Right renal pelvis (tissue), 4 donors: Measurements from ENCODE around the gene GNAS-AS1. TPM values are rescaled to one million over a fixed set of nuclear protein-coding genes. Genes with fewer than 3 reads are reported as not detected.

Source experiments
- DNase-seq, 4 donors: peaks; one replicate each; pipeline ENCODE4 v3.0.0-alpha.2; 2013; ENCODE audit warnings: low read depth in 4 of 4, low spot score in 3 of 4, missing footprints in 1 of 4
- polyA plus RNA-seq, 4 donors: library from polyadenylated mRNA; unstranded; fragments of 120-200 nt; gene quantifications; one replicate each; pipeline ENCODE4 v1.2.1, GENCODE V29; 2013; ENCODE audit not compliant: insufficient read length in 4 of 4

The GNAS-AS1 gene
- 1 to 10 TPM in 2 of 4 donors, under 1 TPM in 2; 0.63 to 1.3 (median 1.00) TPM for polyA plus RNA-seq

DNA sequence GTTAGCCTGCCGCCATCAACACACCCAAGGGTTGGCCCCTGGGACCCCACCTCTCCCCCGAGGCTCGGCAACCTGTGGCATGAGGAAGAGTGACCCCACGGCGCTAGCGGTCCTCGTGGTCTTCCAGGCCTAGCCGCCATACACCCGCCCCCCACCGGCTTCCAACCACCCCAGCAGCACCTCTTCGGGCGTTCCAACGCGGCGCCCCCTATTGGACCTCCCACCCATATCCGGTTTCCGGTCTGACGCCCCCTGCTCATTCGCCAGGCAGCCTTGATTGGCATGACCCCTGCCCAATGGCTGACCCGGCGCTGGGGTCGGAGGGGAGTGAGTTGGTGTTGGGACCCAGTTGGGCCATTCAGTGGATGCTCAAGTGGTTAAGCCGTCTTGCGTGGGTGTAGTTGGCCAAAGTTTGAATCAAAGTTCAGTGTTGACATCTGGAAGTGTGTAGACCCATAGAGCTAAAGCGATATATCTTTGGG lies at the start of gene GNAS-AS1:
Gene GNAS-AS1, minus strand, starts transcription at position 210 of the 482 bp plus-strand sequence.
- peak in 3 of 4 donors; percentile 73 to 77 (median 76) for DNase-seq

DNA sequence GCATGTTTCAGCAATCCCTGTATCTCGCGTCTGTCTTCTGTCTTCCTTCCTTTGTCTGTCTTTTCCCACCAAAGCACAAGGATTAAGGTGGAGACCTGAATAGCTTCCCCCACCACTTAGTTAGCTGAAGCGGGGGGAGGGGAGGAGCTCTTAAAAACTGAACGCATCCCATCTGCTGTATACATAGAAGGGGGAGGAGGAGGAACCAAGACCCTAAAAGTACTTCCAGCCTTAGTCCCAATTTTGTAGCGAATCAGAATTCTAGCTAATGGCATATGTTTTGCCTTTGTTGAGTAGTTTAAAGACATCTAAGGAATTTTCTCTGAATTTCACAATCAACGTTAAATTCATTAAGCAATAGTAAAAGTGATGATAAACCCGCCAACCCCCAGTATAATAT lies 49.7 kb upstream of the GNAS-AS1 start:
- DNase-seq = no peak

DNA sequence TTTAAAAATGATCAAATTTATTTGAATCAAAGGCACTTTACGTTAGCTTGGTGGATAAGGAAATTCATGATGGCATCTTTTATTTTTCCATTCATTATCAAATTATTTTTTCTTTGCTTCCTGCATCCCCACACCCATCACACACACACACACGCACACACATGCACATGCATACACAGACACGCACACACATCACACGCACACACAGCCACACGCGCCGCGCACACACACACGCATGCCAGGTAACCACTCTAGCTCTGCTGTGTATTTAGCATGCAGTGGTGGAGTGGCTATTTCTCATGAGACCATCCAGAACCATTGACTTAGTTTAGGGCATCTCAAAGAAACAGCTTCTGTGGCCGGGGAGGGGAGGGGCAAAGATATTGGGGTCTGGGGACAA lies 48.8 kb upstream of the GNAS-AS1 start:
- DNase-seq = no peak

DNA sequence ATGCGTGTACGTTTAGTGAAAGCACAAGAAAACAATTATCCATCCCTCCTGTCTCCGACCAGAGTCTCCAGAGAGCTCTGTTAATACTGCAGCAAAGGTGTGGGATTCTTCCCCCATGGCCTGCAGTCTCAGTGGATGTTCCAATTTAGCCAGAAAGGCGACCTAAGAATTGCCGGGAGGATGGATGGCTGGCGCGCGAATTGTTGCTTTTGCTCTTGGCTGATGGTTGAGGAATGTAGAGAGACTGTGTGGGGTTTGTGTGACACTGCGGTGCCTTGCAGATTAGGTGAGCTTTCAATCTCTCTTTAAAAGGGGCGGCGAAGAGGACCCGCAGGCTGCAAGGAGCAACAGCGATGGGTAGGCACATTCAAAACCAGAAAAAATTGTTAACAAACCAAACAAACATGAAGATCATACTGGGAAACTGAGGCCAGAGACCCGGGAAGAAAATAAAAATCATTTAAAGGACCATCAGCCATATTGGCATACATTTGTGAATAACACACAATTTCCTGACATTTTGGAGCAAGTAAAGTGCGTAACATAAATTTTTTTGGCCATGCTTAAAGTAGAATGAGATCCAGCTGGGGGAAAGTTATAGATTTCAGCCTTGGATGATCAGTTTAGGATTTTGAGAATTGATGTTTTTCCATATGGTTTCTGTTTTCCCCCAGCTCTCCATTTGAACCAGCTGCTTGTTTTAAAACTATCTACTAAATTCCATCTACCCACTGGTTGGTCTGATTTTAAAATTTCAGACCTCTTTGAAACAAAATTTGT lies 48.1 kb upstream of the GNAS-AS1 start:
- DNase-seq = no peak

DNA sequence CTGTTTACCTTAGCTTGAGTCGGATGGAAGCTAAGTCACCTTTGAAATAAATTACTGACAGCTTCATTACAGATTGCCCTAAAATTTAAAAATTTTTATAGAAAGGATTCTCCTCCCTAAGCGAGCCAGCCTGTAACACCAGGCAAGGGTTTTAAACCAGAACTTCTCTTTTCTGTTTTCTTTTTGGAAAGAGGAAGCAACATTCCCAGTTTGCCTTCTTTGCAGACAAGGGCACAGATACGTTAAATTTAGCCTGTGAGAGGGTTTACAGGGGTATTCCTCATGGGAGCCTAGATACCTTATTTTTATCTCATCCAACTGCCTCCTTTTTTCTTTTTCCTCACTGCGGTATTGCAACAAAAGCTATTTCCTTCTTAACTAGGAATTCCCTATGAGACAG lies 46.8 kb upstream of the GNAS-AS1 start:
- no peak for DNase-seq

DNA sequence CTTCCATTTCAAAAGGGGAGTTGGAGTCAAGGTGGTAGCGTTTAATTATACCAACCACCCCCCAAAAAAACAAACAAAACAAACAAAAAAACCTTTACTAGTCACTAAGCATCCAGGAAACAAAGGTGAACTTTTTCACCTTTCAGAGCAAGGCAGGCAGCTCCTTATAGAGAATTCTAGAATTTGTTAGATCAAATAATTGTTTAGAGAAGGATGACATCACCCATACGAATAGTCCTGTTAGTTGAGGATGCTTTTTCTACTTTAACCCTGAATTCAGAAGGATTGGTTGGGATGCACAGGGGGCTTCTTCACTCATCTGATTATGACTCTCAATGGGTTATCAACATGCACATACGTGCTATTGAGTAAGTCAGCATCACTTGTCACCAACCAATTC lies 46.1 kb upstream of the GNAS-AS1 start:
- no peak for DNase-seq

DNA sequence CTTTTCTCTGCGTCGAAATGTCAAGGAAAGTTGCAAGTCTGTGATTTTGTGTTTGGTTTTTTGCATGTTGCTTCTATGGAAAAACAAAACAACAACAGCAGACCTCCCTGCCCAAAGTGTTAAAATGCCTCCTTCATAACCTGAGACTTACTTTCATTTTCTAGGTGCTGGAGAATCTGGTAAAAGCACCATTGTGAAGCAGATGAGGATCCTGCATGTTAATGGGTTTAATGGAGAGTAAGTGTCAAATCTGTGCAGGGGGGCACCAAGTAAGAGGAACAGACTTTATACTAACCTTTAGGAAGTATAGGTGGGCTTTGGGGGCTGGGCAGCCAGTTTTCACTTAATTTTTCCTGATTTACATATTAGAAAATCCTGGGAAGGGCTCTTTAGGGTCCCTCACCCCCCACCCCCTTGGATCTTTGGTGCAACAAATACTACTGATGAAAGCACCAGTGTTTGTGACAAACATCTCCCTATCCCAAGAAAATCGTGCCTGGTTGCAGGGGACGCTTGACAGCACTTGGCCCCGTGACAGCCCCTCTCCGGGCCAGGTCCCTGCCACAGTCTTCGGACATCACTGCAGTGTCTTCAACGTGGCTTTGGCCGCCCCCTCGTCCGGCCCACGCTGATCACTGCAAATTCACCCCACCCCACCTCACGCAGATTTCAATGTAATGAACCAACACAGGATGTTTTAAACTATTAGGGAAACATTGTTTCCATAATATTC lies 44.9 kb upstream of the GNAS-AS1 start:
- DNase-seq = no peak

DNA sequence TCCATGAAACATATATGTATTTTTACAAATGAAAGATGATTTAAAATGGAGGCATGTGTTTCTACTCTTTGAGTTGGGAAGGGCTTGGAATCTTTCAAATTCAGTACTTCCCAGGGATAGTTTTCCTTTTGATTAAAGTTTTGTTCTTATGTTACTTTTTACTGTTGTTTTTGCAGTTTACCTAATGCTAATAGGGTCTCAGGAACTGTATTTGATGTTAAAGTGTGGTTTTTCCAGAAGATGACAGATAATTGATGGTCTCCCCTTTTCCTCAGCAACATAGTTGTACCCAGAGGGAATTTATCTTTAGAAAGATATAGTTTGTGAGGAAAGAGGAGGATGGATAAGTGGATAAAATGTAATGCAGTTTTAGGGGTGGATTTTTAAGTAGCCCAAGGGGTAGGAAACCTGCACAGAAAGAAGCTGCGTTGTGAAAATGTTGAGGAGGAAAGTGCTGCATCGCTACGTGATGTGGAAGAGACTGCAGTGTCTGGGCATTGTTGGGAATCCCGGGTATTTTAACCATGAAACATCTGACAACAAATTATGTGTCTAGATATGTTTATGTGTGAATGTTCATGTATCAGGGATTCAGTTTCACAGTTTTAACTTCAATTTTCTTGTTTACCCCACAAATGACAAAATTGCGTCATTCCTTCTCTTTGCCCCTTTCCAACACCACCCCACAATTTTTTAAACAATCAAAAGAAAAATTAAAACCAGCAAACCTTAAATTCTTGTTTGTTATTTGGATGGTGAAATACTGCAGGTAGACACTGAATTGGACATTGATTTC lies 44.1 kb upstream of the GNAS-AS1 start:
- DNase-seq = no peak

DNA sequence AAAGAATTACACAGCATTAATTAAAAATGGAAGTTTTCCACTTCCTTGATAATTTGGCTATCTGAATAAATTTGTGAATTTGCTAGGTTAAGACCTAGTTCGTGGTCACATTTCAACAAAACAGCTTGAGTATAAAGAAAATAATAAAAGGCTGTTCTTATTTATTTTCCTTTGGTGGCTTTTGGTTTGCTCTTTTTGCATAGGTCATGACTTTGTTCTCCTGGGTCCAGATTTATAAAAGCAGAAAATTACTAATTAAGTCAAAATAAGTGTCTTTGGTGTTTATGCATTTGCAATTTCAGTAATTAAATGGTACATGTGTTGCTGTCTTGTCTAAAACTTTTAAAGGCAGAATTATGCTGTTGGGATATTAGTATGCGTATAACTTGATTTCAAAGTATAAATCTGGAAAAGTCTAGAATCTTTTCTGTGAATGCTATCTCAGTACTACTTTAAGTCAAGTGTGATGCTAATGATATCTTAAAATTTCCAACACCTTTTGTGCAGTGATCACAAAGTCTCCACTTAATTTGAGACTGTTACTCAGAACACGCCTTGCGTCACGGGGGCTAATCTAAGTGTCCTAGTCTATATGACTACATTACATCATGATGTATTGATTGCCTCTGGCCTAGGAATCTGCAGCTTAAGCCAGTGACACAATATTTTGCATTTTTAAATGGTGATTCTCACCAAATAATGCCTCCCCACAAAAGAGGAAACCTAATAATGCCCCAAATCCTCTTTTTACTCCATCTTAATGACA lies 42.8 kb upstream of the GNAS-AS1 start:
- DNase-seq = no peak

DNA sequence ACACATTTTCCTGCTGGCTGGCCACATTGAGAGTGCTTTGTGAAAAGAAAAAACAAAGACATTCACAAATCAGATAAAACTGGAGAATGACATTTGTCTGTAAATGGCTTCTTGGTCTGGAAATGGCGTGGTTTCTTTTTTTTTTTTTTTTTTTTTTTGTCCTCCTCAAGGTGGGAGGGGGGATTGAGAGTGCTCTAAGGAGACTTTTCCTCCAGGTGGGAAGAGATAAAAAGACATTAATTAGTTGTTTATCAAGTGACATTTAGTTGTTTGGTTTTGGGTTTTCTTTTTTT lies 42.2 kb upstream of the GNAS-AS1 start:
- no peak for DNase-seq

DNA sequence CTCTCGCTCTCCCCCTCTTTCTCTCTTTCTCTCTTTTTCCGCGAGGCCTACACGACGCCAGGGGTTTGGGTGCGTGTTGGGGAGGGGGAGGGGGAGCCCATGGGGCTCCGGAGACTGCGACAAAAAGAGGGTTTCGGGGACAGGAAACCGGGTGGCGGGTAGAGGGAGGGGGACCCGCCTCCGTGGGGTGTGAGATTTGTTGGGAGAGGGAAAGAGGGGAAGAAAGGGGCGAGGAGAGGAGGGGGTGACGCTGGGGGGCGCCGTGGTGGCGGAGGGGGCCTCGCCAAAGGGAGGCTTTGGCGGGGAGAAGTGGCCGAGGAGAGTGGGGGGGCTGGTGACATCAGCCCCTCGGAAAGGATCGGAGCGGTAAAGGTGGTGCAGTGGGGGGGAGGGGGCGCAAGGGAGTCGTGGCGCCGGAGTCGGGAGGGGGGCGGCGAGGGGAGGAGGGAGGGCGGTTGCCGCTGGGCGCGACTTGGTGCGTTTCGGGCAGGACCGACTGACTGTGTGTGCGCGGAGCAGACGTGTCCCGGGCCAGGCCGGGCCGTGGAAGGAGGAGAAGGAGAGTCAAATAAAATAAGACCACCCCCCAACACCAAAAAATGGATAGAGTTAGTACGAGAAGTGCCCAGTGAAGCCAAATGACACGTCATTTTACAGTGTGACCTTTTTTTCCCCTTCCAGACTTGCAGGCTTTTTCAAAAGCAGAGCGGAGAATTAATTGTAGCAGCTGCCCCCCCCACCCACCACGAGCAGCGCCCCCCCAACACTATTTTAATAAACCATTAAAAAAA lies 41.6 kb upstream of the GNAS-AS1 start:
- DNase-seq = peak in 1 of 4 donors; percentile 52

DNA sequence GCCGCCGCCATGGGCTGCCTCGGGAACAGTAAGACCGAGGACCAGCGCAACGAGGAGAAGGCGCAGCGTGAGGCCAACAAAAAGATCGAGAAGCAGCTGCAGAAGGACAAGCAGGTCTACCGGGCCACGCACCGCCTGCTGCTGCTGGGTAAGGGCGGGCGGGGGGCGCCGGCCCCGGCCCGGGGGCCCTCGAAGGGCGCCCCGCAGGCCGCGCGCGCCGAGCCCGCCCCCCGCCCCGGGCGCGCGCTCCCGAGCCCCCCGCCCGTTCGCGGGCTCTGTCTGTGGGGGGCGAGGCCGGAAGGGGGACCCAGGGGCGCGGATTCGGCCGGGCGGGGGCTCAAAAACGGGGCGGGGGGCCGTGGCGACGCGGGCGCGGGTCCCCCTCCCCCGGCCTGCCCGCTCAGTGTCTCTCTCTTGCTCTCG lies 41.0 kb upstream of the GNAS-AS1 start:
- no peak for DNase-seq

DNA sequence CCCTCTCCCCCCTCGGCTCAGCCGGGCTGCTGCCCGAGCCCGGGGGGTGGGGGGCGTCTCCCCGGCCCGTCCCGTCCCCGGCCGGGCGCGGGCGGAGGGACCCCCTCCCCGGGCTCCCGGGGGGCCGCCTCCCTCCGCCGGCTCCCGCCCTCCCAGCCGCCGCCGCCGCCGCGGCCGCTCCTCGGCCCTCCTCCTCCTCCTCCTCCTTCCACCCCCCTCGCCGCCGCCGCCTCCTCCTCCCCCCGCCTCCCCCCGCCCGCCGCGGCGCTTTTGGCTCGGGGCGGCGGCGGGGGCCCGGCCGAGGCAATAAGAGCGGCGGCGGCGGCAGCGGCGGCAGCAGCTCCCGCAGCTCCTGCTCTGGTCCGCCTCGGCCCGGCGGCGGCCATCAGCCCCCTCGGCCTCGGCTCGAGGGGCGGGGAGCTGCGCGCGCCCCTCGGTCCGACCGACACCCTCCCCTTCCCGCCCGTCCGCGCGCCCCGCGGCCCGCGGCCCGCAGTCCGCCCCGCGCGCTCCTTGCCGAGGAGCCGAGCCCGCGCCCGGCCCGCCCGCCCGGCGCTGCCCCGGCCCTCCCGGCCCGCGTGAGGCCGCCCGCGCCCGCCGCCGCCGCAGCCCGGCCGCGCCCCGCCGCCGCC lies 40.5 kb upstream of the GNAS-AS1 start:
- peak in 1 of 4 donors; percentile 85 for DNase-seq

DNA sequence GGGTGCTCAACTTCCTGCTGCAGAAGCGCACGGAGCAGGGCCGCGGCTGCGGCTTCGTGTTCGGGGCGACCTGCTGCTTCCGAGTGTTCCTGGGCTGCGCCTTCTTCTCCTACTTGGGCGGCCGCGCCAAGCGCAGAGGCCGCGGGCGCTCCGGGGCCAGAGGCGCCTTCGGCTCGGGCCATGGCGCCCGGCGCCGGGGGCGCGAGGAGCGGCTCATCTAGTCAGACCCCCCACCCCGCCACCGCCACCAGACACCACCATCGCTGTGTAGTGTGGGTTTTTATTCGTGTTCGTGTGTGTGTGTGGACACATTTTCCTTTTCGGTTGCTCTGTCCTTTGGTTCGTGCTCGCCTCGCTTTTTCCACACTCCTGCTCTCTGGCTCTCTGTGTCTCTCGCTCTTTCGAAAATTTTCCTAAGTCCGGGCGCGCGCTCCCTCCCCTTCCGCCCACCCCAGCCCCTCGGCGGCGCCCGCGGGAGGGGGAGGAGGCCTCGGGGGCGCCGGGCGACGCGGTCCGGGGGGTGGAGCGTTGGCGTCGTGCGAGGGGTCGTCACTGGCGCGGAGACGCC lies 39.9 kb upstream of the GNAS-AS1 start:
- DNase-seq = peak in 2 of 4 donors; percentile 89 to 91

DNA sequence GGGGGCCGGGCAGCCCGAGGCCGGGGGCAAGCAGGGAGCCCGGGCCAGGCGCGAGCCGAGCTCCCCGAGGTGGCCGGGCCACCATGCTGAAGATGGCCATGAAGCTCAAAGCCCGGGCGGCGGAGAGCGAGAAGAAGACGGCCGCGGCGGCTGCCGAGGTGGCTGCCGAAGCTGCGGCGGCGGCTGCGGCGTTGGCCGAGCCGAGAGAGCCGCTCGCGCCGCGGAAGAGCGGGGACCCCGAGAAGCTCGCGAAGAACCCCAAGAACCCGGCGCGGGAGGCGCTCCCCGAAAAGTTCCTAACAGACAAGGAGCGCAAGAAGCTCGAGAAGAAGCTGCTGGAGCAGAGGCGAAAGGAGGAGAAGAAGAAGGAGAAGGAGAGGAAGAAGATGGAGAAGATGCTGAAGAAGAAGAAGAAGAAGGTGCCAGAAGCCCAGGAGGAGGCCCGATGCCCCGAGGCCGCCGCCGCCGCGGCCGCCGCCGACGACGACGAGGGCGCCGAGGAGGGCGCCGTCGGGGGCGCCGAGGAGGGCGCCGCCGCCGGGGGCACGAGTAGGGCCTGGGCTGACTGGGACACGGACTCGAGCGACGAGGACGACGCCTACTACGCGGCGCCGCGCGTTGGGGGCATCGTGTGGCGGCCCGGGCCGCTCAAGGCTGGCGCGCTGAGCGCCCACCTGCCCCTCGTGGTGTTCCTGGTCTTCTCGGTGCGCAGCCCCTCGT lies 39.3 kb upstream of the GNAS-AS1 start:
- DNase-seq = no peak

DNA sequence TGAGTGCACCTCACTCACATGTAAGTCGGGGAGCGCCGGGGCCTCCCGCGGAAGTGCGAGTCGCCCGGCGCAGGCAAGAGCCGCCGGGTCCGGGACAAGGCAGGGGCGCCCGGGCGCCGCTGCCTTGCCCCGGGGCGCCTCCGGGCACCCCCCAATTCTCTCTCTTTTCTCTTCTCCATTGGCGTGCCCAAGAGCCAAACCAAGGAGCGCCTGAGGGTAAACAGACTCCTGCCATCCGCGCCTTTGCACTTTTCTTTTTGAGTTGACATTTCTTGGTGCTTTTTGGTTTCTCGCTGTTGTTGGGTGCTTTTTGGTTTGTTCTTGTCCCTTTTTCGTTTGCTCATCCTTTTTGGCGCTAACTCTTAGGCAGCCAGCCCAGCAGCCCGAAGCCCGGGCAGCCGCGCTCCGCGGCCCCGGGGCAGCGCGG lies 38.6 kb upstream of the GNAS-AS1 start:
- no peak for DNase-seq

DNA sequence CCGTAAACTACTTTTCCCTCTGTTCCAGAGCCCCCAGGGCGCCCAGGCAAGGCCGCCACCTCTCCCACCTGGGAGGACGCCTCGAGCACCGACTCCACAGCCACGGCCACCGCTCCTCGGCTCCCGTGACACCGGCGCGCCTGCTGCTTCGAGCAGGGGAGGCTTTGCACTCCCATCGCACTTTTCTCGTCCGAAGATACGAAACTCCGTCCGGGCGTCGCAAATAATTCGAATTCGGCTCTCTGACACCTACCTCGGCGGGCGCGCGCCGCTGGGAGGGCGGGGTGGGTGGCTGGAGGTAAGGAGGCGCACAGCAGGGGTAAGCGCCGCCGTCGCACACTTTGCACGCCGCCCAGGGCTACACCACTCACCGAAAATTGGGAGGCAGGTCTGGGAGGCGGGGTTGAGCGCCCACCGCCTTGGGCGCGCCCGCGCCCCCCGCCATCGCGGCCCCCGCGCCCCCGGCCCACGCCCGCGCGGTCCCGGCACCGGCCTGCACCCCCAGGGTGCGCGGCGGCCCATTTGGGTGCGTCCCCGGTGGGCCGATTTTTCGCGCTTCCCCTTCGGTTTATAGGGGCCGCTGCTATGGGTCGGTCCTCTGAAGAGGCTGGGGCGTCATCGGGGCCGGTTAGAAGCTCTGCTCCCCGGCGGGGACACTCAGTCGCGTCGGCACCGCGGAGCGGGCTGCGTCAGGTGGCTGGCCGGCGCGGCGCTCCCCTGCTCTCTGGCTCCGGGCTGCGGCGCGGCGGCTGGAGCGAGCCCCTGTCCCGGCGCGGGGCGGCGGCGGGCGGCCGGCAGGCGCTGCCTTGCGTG lies 38.0 kb upstream of the GNAS-AS1 start:
- peak in 1 of 4 donors; percentile 54 for DNase-seq
